HG02678 (cell line): ENCODE data around the gene OR5H6.
"Not testable (repeated sequence)": the region's sequence is repeated elsewhere in the genome, so short reads cannot be mapped to it uniquely, and the experiment has no call there.

Experiments used
- ATAC-seq: cut with Tn5 transposase; IDR thresholded peaks from one replicate; pipeline ENCODE4 v1.9.1; 2021; ENCODE audit warnings: mild to moderate bottlenecking, moderate library complexity; ENCODE audit not compliant: unreplicated experiment

The OR5H6 gene

DNA sequence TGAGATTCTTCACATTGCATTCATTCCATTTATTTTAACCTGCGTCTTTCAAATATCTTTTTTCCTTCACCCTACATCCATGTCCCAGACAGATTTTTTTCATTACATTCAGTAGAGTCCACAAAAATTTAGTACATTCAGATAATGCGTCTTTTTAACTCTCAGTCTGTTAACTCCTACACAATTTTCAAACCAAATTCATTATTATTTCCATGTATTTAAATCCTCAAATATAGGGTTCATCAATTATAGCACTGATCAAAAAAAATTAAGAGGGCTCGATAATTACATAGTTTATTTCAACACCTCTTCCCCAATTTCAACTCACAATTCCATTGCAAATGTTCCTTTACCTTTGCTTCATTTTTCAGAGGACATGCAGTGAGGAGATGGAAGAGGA lies at the start of gene OR5H6:
Gene OR5H6, plus strand, starts transcription at position 301 of the 400 bp plus-strand sequence. Its CDS starts 89 bp downstream, at position 390.
- ATAC-seq = no peak

DNA sequence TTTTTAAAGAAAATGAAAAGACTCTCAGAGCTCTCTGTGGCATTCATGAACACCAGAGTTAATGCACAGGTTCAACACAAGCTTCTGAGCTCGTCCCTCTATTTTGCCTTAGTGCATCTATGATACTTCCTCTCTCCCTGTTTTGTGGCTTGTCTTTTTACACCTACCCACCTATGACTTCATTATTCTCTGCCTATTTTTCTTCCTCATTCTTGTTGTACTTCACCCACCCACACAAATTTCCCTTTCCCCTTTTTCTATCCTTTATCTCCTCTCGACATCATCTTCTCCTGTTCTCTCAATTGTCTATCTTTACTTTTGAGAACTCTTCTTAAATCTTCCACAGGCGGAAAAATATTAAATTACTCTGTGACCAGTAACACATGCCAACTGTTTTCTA lies 49.0 kb upstream of the OR5H6 start:
- ATAC-seq = no peak

DNA sequence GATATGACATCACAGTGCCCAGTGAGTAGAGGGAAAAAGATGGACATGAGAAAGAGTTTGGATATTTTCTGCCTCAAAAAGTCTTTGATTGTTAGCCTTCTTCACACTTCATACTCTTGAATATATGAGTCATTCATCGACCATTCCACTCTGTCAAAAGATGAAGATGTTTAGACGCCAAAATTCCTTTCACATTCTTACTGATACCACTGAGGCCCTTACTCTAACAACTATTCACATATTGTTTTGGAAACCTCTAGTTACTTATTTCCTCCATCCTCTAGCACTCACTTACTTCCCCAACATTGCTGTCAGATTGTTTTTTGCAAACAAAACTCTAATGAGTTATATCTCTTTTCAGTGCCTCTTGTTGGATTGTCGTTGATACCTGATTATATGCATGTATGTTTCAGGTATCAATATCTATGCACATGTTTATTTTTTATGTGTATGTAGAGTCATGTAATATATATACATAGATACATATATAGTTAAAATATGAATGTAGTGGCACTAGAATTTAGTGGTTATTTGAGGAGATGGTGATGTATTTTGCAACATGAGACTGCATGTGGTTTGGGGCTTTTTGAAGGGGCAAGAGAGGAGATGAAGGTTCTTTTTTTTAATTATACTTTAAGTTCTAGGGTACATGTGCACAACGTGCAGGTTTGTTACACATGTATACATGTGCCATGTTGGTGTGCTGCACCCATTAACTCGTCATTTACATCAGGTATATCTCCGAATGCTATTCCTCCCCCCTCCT lies 40.0 kb upstream of the OR5H6 start:
- no peak for ATAC-seq

DNA sequence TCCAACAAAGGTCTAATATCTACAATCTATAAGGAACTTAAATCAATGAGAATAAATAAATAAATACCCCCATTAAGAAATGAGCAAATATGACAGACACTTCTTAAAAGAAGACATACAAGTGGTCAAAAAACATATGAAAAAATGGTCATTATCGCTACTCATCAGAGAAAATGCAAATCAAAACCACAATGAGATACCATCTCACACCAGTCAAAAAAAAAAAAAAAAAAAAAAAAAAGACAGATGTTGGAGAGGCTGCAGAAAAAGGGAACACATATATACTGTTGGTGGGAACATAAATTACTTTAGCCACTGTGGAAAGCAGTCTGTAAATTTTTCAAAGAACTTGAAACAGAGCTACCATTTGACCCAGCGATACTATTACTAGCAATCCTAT lies 31.6 kb upstream of the OR5H6 start:
- ATAC-seq = peak; percentile 31

DNA sequence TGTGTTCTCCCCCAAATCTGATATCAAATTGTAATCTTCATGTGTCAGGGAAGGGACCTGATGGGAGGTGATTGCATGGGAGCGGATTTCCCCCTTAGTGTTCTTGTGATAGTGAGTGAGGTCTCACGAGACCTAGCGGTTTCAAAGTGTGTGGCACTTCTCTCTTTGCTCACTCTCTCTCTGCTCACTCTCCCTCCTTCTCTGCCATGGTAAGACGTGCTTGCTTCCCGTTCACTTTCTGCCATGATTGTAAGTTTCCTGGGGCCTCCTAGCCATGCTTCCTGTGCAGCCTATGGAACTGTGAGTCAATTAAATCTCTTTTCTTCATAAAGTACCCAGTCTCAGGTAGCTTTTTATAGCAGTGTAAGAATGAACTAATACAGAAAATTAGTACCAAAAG lies 30.6 kb upstream of the OR5H6 start:
- ATAC-seq = peak; percentile 56

DNA sequence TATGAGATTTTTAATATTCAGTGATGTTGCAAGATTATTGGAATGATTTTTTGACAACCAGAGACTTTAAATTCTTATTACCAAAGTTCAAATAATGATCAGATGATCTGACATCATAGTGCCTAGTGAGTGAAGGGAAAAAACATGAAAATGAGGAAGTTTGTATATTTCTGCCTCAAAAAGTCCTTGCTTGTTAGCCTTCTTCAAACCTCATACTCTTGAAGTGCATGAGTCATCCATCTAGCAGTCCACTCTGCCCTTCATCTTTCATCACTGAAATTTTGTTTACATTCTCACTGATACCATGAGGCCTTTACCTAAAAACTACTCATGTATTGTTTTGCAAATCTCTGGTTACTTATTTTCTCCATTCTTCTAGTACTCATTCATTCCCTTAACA lies 23.9 kb upstream of the OR5H6 start:
- ATAC-seq = no peak

DNA sequence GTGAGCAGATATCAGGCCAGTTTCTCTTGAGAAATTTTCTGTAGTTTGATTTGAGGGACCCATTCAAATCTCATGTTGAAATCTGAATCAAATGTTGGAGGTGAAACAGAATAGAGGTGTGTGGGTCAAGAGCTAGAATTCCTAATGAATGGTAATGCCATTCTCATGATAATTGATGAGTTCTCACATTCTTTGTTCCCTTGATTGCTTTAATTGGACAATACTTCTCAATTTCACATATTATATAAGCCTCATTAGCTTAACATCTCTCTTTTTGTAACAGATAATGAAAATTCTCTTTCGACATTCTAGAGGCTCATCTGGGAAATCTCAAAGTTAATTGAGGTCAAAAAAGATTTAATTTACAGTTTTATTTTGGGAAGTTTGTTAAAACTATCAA lies 21.9 kb upstream of the OR5H6 start:
- ATAC-seq = no peak

DNA sequence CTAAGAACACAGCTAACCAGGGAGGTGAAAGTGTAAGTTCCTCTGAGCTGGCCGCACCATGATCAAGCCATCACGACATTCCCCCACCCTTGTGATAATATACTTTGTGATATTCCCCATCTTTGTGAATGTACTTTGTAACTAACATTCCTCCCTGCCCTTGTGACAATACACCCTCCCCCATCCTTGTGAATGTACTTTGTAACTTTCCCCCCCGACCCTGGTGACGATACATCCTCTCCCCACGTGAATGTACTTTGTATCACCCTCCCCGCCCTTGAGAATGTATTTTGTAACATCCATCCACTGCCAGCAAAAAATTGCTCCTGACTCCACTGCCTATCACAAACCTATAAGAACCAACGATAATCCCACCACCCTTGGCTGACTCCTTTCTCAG lies 20.2 kb upstream of the OR5H6 start:
- no peak for ATAC-seq

DNA sequence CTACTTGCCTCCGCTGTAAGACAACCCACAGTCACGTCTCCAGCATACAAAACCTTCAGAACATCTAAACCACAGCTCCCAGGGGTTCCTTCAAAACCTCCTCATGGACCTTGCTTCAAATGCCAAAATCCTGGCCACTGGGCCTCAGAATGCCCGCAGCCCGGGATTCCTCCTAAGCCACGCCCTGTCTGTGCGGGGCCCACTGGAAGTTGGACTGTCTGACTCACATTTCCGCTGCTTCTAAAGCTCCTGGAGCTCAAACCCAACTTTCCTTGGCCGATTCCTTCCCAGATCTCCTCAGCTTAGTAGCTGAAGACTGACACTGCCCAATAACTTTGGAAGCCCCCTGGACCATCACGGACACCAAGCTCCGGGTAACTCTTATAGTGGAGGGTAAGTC lies 17.9 kb upstream of the OR5H6 start:
- no peak for ATAC-seq

DNA sequence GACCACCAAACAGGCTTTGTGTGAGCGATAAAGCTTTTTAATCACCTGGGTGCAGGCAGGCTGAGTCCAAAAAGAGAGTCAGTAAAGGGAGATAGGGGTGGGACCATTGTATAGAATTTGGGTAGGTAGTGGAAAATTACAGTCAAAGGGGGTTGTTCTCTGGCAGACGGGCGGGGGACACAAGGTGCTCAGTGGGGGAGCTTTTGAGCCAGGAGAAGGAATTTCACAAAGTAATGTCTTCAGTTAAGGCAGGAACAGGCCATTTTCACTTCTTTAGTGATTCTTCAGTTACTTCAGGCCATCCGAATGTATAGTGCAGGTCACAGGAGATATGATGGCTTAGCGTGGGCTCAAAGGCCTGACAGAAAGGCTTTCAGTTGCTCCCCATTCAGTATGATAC lies 8.0 kb upstream of the OR5H6 start:
- not testable (repeated sequence) for ATAC-seq

DNA sequence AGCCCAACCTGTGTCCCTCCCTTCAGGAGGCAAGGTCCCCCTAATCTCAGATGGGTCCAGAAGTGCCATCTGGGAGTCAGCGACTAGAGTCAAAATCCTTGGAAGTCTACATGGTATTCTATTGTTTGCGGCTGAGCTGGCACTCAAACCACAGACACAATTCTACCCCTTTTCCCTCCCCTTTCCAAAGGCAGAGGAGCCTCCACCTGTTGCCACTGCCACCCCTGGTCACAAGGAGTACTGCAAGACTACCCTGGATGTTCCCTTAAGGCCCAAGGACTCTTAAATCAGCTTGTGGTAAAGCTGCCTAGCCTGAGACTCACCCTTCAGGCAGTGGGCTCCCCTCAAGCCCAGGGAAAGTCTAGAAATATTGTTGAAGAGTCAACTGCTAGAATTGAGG lies 4.3 kb upstream of the OR5H6 start:
- no peak for ATAC-seq

DNA sequence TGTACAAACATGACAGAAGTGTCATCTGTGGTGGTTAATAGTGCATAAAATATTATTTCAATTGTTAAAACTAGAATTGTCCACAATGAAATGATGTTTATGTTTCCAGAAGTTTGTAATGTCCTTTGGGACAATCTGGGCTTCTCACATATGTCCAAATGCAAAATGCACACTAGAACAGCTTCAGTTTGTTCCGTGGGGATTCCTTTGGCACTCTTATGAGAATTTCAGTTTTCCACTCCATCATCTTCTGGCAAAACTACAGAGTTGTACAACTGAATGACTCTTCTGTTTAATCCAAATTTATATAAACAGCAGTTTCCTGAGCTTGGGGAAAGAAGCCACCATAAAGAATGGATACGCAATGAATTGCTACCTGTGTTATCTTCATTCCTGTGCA lies 2.0 kb upstream of the OR5H6 start:
- ATAC-seq = no peak

DNA sequence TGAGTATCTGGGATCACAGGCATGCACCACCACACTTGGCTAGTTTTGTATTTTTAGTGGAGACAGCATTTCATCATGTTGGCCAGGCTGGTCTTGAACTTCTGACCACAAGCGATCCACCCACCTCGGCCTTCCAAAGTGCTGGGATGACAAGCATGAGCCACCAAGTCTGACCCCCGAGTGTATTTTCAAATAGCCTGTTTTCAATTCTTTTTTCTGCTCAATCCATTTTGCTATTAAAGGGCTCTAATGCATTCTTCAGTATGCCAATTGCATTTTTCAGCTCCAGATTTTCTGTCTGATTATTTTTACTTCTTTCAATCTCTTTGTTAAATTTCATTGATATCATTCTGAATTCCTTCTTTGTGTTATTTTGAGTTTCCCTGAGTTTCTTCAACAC lies 5.8 kb downstream of the OR5H6 start:
- ATAC-seq = no peak

DNA sequence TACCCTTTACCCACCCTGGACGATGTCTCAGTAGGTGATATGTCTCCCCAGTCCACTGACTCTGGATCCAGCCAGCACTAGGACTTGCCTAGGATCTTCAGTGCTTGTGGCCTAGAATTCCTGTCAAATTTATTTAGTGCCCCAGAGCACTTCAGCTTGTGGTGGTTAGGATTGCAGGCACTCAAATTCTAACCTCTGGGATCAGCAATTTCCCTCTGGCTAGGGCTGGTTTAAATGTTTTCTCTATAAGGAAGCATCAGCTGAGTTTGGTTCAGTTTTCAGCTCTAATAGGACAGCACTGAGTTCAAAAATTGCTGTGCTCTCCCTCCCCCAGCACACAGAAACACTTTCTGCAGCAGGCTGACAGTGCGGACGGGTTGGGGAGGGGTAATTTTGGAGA lies 8.1 kb downstream of the OR5H6 start:
- ATAC-seq = no peak

DNA sequence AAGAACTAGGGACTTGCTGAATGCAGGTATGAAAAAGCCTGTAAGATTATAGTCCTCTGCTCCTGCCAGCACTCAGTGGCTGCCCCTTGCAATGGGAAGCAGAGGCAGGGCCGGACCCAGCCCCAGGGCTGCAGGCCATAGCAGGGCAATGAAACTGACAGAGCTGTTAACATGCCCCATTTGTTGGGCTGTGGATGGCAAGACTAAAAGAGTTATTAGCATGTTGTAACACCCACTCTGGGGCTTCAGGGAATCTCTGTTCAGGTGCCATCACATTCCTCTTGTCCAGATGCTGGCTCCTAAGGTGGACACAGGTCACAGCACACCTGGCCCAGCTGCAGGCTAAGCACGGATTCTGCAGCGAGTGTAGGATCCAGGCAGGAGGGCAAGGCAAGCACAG lies 10.9 kb downstream of the OR5H6 start:
- no peak for ATAC-seq

DNA sequence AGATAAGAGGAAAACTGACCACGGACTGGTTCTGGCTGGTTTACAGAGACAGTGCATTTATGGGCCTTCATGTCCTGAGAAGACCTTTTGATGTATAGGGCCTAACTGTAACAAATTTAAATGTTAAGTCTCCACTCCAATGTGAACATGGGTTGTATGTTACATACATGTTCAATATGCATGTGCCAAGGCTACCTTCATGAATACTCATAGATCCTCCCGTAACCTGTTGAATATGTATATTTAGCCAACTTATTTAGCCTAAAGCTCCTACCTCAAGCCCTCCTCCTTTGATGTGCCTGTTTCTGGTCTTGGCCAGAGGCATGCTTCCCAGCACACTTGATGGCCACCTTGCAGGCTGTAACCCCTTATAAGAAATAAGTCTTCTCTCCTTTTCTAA lies 18.2 kb downstream of the OR5H6 start, which contains the start of gene OR5H2:
Gene OR5H2, plus strand, starts transcription at position 301 of the 400 bp plus-strand sequence. CDS start 398 bp downstream, outside the sequence.
- no peak for ATAC-seq

DNA sequence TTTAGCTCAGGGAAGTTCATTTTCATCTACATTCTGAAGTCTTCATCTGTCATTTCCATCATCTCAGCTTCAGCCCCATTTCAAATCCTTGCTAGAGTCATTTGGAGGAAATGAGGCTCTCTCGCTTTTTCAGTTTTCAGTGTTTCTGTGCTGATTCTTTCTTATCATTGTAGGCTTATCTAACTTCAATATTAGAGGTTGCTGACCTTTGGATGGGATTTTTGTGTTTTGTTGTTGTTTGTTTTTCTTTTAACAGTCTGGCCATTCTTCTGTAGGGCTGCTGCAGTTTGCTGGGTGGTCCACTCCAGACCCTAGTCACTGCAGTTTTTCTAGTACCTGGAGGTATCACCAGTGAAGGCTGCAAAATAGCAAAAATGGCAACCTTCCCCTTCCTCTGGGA lies 26.9 kb downstream of the OR5H6 start:
- no peak for ATAC-seq

DNA sequence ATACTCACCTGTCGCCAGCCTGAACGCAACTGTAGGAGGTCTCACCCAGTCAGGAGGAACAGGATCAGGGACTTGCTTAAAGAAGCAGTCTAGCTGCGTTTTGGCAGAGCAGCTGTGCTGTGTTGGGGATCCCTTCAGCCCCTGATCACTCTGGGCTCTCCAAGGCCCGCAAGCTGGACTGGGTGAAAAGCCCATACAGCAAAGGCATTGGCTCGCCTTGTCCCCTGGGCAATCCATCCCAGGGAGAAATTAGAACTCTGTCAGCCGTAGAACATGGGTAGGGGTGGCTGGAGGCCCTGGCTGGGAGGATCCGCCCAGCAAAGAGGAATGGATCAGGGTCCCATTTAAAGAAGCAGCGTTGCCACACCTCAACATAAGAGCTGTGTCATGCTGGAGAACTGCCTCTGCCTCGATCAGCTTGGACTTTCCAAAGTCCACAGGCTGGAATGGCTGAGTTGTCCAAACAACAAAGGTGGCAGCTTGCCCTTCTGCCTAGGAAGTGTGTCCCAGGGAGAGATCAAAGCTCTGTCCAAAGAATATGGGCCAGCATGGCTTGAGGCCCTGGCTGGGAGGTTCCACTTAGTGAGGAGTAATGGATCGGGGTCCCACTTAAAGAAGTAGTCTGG lies 27.4 kb downstream of the OR5H6 start:
- no peak for ATAC-seq
